Measurements from ENCODE around the gene ZCCHC24. TPM values are rescaled to one million over a fixed set of nuclear protein-coding genes. Genes with fewer than 3 reads are reported as not detected.

The ZCCHC24 gene
- total RNA-seq, 2 experiments from 2014 or later, result 0.52 to 0.69 TPM

- H3K27me3 Mint-ChIP-seq (ENCODE audit: low read depth), result no peaks in the 10 kb centered on the region
- H3K4me3 Mint-ChIP-seq, result no peak overlapping the region
- peaks cover 2% of the 10 kb centered on the region for H3K4me1 Mint-ChIP-seq (ENCODE audit: low read depth)
- no peaks in the 10 kb centered on the region for H3K36me3 Mint-ChIP-seq (ENCODE audit: low read depth)
- DNase-seq, result no peak
- CTCF ChIA-PET, result no interaction called here
- H3K9me3 Mint-ChIP-seq, result no peaks in the 10 kb centered on the region
- H3K27ac Mint-ChIP-seq, result no peak overlapping the region
- intact Hi-C loops (cut with micrococcal nuclease), result no loop called here
Observed at GRCh38 chr10:79378647-79379511, 66.5 kb downstream of the ZCCHC24 start.

GRCh38 chr10:79378383-79378646 lies 67.1 kb downstream of the ZCCHC24 start:
- Mint-ChIP-seq H3K4me3 (no peak overlapping the region), H3K36me3 (ENCODE audit: low read depth) (no peaks in the 10 kb centered on the region), H3K9me3 (no peaks in the 10 kb centered on the region), H3K27ac (no peak overlapping the region), H3K4me1 (ENCODE audit: low read depth) (peaks cover 2% of the 10 kb centered on the region), H3K27me3 (ENCODE audit: low read depth) (no peaks in the 10 kb centered on the region)
- DNase-seq, result no peak
- intact Hi-C loops (cut with micrococcal nuclease), result no loop called here
- CTCF ChIA-PET, result no interaction called here

GRCh38 chr10:79377557-79378382 lies 67.7 kb downstream of the ZCCHC24 start:
- Mint-ChIP-seq H3K9me3 (no peaks in the 10 kb centered on the region), H3K27ac (no peak overlapping the region), H3K4me1 (ENCODE audit: low read depth) (peaks cover 2% of the 10 kb centered on the region), H3K4me3 (no peak overlapping the region), H3K27me3 (ENCODE audit: low read depth) (no peaks in the 10 kb centered on the region), H3K36me3 (ENCODE audit: low read depth) (no peaks in the 10 kb centered on the region)
- intact Hi-C loops (cut with micrococcal nuclease), result no loop called here
- no peak for DNase-seq
- CTCF ChIA-PET, result no interaction called here

GRCh38 chr10:79376751-79377556 lies 68.5 kb downstream of the ZCCHC24 start:
- Mint-ChIP-seq H3K36me3 (ENCODE audit: low read depth) (no peaks in the 10 kb centered on the region), H3K4me1 (ENCODE audit: low read depth) (peaks cover 2% of the 10 kb centered on the region), H3K4me3 (no peak overlapping the region), H3K9me3 (no peaks in the 10 kb centered on the region), H3K27ac (no peak overlapping the region), H3K27me3 (ENCODE audit: low read depth) (no peaks in the 10 kb centered on the region)
- no peak for DNase-seq
- CTCF ChIA-PET, result interaction anchor here (1.5 to 5.0 kb wide), 2 partner anchors 85 to 92 kb away, joined by 4 to 58 read pairs; no protein-coding TSS in a partner anchor
- intact Hi-C loops (cut with micrococcal nuclease), result no loop called here

- DNase-seq, result no peak
- Mint-ChIP-seq H3K27ac (no peak overlapping the region), H3K4me1 (ENCODE audit: low read depth) (peaks cover 2% of the 10 kb centered on the region), H3K4me3 (no peak overlapping the region), H3K27me3 (ENCODE audit: low read depth) (no peaks in the 10 kb centered on the region), H3K9me3 (peaks cover 1% of the 10 kb centered on the region), H3K36me3 (ENCODE audit: low read depth) (no peaks in the 10 kb centered on the region)
- intact Hi-C loops (cut with micrococcal nuclease), result no loop called here
- CTCF ChIA-PET, result interaction anchor here (1.5 to 5.0 kb wide), 2 partner anchors 85 to 92 kb away, joined by 4 to 58 read pairs; no protein-coding TSS in a partner anchor
Observed at GRCh38 chr10:79376078-79376628, 69.3 kb downstream of the ZCCHC24 start.

- Mint-ChIP-seq H3K27me3 (ENCODE audit: low read depth) (no peaks in the 10 kb centered on the region), H3K4me3 (no peak overlapping the region), H3K36me3 (ENCODE audit: low read depth) (no peaks in the 10 kb centered on the region), H3K9me3 (peaks cover 1% of the 10 kb centered on the region), H3K27ac (no peak overlapping the region), H3K4me1 (ENCODE audit: low read depth) (peaks cover 2% of the 10 kb centered on the region)
- CTCF ChIA-PET, result interaction anchor here (0.9 to 5.0 kb wide), 9 partner anchors 17 to 771 kb away, joined by 3 to 58 read pairs (median 6); no protein-coding TSS in a partner anchor
- intact Hi-C loops (cut with micrococcal nuclease), result loop anchor here (2.0 kb wide), 1 partner anchor 13 kb away; no protein-coding TSS in a partner anchor
- DNase-seq, result no peak
Observed at GRCh38 chr10:79375321-79376077, 69.9 kb downstream of the ZCCHC24 start.

GRCh38 chr10:79374312-79375191 lies 70.9 kb downstream of the ZCCHC24 start:
- Mint-ChIP-seq H3K4me1 (ENCODE audit: low read depth) (peaks cover 2% of the 10 kb centered on the region), H3K36me3 (ENCODE audit: low read depth) (no peaks in the 10 kb centered on the region), H3K4me3 (no peak overlapping the region), H3K27me3 (ENCODE audit: low read depth) (no peaks in the 10 kb centered on the region), H3K9me3 (peaks cover 1% of the 10 kb centered on the region), H3K27ac (no peak overlapping the region)
- CTCF ChIA-PET, result interaction anchor here (0.6 to 5.0 kb wide), 57 partner anchors 8 to 834 kb away, joined by 3 to 58 read pairs (median 4); no protein-coding TSS in a partner anchor
- DNase-seq, result peak; percentile 85
- intact Hi-C loops (cut with micrococcal nuclease), result loop anchor here (1.0 to 5.0 kb wide), 4 partner anchors 14 to 768 kb away; no protein-coding TSS in a partner anchor

GRCh38 chr10:79372871-79373270 lies 72.6 kb downstream of the ZCCHC24 start:
- DNase-seq, result no peak
- no peaks in the 10 kb centered on the region for H3K27me3 Mint-ChIP-seq (ENCODE audit: low read depth)
- H3K27ac Mint-ChIP-seq, result no peak overlapping the region
- no peak overlapping the region for H3K4me3 Mint-ChIP-seq
- peaks cover 2% of the 10 kb centered on the region for H3K4me1 Mint-ChIP-seq (ENCODE audit: low read depth)
- H3K9me3 Mint-ChIP-seq, result peaks cover 1% of the 10 kb centered on the region
- intact Hi-C loops (cut with micrococcal nuclease), result loop anchor here (5.0 kb wide), 1 partner anchor 769 kb away; no protein-coding TSS in a partner anchor
- H3K36me3 Mint-ChIP-seq (ENCODE audit: low read depth), result no peaks in the 10 kb centered on the region
- CTCF ChIA-PET, result interaction anchor here (0.6 to 5.0 kb wide), 16 partner anchors 9 to 1326 kb away, joined by 3 to 58 read pairs (median 6); no protein-coding TSS in a partner anchor

GRCh38 chr10:79367426-79368189 lies 77.8 kb downstream of the ZCCHC24 start:
- Mint-ChIP-seq H3K4me3 (no peak overlapping the region), H3K27ac (no peak overlapping the region), H3K4me1 (ENCODE audit: low read depth) (no peaks in the 10 kb centered on the region), H3K36me3 (ENCODE audit: low read depth) (peaks cover 2% of the 10 kb centered on the region), H3K27me3 (ENCODE audit: low read depth) (no peaks in the 10 kb centered on the region), H3K9me3 (peaks cover 6% of the 10 kb centered on the region)
- intact Hi-C loops (cut with micrococcal nuclease), result no loop called here
- DNase-seq, result no peak
- CTCF ChIA-PET, result no interaction called here

Data from activated naive CD4-positive, alpha-beta T cell treated with anti-CD3 and anti-CD28 coated beads for 36 hours (primary cell).